Mucosa of descending colon (tissue), 3 donors: Measurements from ENCODE around the gene HOXB5. TPM values are rescaled to one million over a fixed set of nuclear protein-coding genes. Genes with fewer than 3 reads are reported as not detected.
A peak's percentile ranks its signal among the peaks of the same experiment; 100 is the strongest.

Source experiments
- ATAC-seq: fragments of 200-7000 bp; cut with Tn5 transposase; one replicate; pipeline ENCODE4 v1.9.1; 2020; ENCODE audit warnings: mild to moderate bottlenecking, moderate library complexity
- DNase-seq, 3 donors: peaks; one replicate each; pipeline ENCODE4 v3.0.0-alpha.2; 2020
- H3K36me3 ChIP-seq: fragments of 200-600 bp; one replicate; pipeline ENCODE4 v1.8.0; 2021; ENCODE audit warnings: low read depth, mild to moderate bottlenecking
- H3K4me1 ChIP-seq: fragments of 200-600 bp; one replicate; pipeline ENCODE4 v1.8.0; 2021; ENCODE audit warnings: low read depth, mild to moderate bottlenecking
- H3K4me3 ChIP-seq: fragments of 200-600 bp; one replicate; pipeline ENCODE4 v1.8.0; 2021; ENCODE audit warnings: mild to moderate bottlenecking
- H3K9me3 ChIP-seq: fragments of 200-600 bp; one replicate; pipeline ENCODE4 v1.8.0; 2021; ENCODE audit warnings: mild to moderate bottlenecking
- intact Hi-C, 2 donors: fragments of 100-400 bp; cut with DNase I in 1 of 2; cut with micrococcal nuclease in 1 of 2; formaldehyde crosslinking; loops; one replicate each; pipeline versions ENCODE4 v1.11.0 to v1.11.1; 2022; cut with DNase I, micrococcal nuclease
- total RNA-seq, 3 donors: library from RNA; stranded (reverse); fragmentation: NEBNext Ultra II Directional in 2 of 3; extraction: Animal tissue kit (Norgen Biotek cat#: 25700) in 2 of 3; gene quantifications; one replicate each; pipeline versions ENCODE4 v1.2.1 to v1.2.4, GENCODE V29; 2021 to 2023
- TF ChIP-seq, protein P1 (sequence below): fragments of 200-600 bp; IDR thresholded peaks from one replicate; pipeline ENCODE4 v1.8.0; 2022; ENCODE audit warnings: antibody characterized with exemption, mild to moderate bottlenecking
- donor health status: DM: no; HTN: no; CAD: no; lungs with moderate emphysema.
- donor health status: DM: no; HTN: no; CAD: no.
- donor health status: DM: no; HTN: yes; CAD: no.

HOXB5 gene
- total RNA-seq, 3 donors from 2014 or later: 16.2 to 29.3 (median 19.9) TPM

DNA sequence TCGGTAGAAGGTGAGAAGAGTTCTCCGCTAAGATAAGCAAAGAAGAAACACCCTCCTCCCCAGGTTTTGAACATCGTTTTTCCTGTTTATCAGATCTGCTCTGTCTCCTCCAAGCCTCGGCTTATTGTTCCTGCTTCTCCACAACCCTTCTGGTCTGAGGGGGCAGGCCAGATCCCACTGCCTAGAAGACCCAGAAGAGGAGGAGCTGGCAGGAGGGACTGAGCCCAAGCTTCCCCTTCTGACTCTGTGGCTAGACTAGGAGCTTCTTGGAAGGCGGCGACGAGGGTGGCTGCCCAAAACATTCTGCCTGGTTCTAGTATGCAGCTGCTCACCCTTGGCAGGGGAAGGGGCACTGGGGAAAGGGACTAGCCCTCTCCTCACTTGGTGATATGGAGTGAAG lies 5.2 kb upstream of the HOXB5 start:
- DNase-seq (peak in 1 of 3 donors; percentile 45), ATAC-seq (no peak)
- no peak overlapping the region for H3K4me3 ChIP-seq
- H3K4me1 ChIP-seq: peaks cover 39% of the 10 kb centered on the region
- peaks cover 5% of the 10 kb centered on the region for H3K36me3 ChIP-seq
- H3K9me3 ChIP-seq: no peaks in the 10 kb centered on the region
- TF ChIP-seq, protein P1, sequence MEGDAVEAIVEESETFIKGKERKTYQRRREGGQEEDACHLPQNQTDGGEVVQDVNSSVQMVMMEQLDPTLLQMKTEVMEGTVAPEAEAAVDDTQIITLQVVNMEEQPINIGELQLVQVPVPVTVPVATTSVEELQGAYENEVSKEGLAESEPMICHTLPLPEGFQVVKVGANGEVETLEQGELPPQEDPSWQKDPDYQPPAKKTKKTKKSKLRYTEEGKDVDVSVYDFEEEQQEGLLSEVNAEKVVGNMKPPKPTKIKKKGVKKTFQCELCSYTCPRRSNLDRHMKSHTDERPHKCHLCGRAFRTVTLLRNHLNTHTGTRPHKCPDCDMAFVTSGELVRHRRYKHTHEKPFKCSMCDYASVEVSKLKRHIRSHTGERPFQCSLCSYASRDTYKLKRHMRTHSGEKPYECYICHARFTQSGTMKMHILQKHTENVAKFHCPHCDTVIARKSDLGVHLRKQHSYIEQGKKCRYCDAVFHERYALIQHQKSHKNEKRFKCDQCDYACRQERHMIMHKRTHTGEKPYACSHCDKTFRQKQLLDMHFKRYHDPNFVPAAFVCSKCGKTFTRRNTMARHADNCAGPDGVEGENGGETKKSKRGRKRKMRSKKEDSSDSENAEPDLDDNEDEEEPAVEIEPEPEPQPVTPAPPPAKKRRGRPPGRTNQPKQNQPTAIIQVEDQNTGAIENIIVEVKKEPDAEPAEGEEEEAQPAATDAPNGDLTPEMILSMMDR: no peak
- intact Hi-C loops: no loop called here

DNA sequence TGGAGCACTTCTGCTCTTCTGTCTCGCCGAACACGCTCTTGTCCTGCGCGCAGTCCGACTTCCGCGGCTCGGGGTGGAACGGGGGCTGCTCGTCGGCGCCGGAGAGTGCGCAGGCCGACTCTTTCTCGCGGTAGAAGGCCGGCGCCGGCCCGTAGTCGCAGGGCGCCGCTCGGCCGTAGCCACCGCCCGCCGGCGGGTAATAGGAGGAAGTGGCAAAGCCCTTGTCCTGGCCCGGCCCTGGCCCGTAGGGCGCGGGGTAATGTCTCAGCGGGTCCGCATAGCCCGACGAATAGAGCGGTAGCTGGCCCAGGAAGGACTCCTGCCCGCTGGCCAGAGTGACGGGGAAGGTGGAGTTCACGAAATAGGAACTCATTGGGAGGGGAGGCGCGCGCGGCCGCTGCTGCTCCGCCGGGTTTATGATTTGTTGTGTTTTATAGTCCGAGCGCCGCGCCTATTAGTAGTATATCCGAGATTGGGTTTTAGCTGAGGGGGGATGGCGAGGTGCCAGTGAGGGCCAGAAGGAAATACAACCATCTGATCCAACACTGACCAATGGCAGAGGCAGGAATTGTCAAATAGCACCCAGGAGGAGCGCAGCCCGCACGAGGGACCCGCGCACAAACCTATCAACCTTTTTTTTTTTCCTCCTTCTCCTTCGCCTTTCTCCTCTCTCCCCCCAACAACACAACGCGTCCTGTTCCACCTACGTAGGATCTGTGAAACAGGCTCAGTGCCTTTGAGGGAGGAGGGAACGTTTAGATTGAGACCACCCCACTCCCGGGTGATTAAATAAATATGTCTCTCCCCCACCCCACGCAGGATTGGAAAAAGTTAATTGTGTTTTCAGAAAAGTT lies 4.4 kb upstream of the HOXB5 start:
- ATAC-seq (peak; percentile 72), DNase-seq (peak; percentile 90 to 92 (median 91))
- peaks cover 44% of the 10 kb centered on the region for H3K4me1 ChIP-seq
- peaks cover 5% of the 10 kb centered on the region for H3K36me3 ChIP-seq
- TF ChIP-seq, protein P1: no peak
- H3K9me3 ChIP-seq: no peaks in the 10 kb centered on the region
- peak overlapping the region; percentile 7 for H3K4me3 ChIP-seq
- intact Hi-C loops: no loop called here

DNA sequence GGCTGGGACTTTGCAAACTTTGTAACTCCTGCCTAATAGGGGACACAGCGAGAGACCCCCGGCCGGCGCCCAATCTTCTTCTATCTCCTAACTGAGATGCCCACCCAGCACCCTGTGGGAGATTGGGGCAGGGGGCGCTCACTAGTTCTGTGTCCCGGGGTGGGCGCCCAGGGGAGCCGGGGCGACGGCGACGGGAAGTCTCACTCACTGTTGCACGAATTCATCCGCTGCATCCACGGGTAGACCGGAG lies 3.9 kb upstream of the HOXB5 start:
- Histone ChIP-seq H3K4me1 (peaks cover 44% of the 10 kb centered on the region), H3K9me3 (no peaks in the 10 kb centered on the region), H3K4me3 (peak overlapping the region; percentile 7), H3K36me3 (peaks cover 5% of the 10 kb centered on the region)
- ATAC-seq (no peak), DNase-seq (peak in 2 of 3 donors; percentile 43 to 62)
- TF ChIP-seq, protein P1: no peak
- intact Hi-C loops: no loop called here

DNA sequence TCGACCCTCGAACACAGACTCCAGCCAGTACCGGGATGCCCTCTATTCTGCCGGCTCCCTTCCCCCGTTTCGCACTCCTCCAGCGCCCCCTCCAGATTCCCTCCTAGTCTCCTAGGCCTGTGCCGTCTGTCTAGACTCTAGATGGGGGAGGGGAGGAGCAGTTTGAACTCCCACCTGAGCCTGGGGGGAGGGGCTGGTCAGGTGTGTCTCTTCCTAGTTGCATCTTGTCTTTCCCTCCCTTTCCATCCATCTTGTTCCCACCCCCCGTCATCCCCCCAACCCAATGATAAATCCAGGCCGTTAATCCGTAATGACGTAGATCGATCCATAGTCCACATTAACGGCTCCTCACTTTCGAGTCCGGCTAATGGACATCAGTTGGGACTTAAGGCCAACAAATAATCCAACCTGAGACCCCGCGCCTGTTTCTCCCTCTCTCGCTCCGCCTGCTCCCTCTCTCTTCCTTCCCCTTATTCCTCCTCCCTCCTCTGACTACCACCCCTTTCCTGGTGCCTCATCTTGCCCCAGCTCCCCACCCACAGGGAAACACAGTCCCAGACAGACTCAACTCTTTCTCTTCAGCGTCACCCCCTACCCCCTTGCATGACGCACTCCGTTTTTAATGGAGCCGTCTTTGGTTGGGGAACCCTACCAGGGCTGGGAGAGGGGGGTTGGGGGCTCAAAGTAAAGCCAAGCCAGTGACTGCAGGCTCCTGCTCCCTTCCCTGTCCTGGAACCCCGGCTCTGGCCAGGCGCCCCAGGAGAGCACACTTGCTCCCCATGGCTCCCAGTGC lies 3.4 kb upstream of the HOXB5 start:
- peak in 1 of 3 donors; percentile 12 for DNase-seq

DNA sequence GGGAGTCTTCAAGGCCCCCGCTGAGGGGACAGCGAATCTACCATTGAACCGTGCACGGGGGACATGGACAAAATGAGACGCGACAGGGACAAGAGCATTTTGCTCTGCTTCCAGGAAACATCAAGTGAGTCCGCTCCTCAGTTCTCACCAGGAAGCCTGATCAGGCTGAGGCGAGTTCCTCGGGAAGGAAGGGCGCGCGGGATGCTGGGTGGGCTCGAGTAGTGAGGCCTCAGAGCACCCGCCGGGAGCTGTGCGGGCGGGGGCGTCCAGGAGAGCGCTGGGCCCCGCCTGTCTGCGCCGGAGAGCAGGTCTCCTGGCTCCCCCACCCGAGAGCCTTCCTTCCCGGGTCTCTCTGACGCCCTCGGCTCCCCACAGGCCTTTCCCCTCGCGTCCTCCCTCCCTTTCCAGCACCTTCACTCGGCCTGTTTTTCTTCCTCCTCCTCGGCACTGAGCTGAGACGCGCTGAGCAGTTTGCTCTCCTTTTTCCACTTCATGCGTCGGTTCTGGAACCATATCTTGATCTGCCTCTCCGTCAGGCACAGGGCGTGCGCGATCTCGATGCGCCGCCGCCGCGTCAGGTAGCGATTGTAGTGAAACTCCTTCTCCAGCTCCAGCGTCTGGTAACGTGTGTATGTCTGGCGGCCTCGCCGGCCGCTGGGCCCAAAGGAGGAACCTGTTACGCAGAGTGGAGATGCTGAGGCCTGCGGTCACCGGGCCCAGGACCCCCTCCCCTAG lies 2.6 kb upstream of the HOXB5 start:
- Histone ChIP-seq H3K4me1 (peaks cover 50% of the 10 kb centered on the region), H3K4me3 (no peak overlapping the region), H3K9me3 (no peaks in the 10 kb centered on the region), H3K36me3 (peaks cover 5% of the 10 kb centered on the region)
- intact Hi-C loops: no loop called here
- DNase-seq: no peak
- TF ChIP-seq, protein P1: no peak
- ATAC-seq: no peak

More for the DNA sequence above, 3.4 kb upstream of the HOXB5 start:
- no peak for ATAC-seq
- TF ChIP-seq, protein P1: no peak
- Histone ChIP-seq H3K36me3 (peaks cover 5% of the 10 kb centered on the region), H3K4me1 (peaks cover 44% of the 10 kb centered on the region), H3K4me3 (peak overlapping the region; percentile 7), H3K9me3 (no peaks in the 10 kb centered on the region)
- intact Hi-C loops: no loop called here
